ENCODE measurements around the gene ITIH4.

Gene ITIH4

GRCh38 chr3:52817221-52817620, 13.3 kb downstream of the ITIH4 start:
- TF ChIP-seq, protein P1, sequence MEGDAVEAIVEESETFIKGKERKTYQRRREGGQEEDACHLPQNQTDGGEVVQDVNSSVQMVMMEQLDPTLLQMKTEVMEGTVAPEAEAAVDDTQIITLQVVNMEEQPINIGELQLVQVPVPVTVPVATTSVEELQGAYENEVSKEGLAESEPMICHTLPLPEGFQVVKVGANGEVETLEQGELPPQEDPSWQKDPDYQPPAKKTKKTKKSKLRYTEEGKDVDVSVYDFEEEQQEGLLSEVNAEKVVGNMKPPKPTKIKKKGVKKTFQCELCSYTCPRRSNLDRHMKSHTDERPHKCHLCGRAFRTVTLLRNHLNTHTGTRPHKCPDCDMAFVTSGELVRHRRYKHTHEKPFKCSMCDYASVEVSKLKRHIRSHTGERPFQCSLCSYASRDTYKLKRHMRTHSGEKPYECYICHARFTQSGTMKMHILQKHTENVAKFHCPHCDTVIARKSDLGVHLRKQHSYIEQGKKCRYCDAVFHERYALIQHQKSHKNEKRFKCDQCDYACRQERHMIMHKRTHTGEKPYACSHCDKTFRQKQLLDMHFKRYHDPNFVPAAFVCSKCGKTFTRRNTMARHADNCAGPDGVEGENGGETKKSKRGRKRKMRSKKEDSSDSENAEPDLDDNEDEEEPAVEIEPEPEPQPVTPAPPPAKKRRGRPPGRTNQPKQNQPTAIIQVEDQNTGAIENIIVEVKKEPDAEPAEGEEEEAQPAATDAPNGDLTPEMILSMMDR (IDR thresholded peaks at IDR 0.05; ENCODE audit: low read length, missing control alignments) = no peak
- no peak for DNase-seq (ENCODE audit: low read depth)
- no peak overlapping the region for H3K4me3 ChIP-seq (replicated peaks; ENCODE audit: low read depth, low read length)

DNA sequence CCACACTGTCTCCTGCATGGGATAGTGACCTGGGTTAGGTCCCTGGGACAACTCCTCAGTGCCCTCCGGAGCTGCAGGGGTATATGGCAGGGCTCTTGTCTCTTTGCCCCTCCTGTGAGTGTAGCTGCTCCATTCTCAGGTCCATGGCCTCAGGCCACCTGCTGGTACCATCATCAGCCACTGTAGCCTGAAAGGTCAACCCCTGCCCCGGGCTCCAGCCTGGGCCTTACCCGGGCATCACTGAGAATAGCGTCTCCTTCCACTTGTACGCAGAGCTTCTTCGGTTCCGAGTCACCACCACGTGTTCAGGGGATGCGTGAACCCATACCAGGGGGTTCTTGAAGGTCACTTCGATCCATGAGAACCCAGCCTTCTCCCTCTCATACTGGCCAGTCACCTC, 13.8 kb downstream of the ITIH4 start:
- TF ChIP-seq, protein P1 (IDR thresholded peaks at IDR 0.05; ENCODE audit: low read length, missing control alignments) = no peak

GRCh38 chr3:52816199-52816598, 14.3 kb downstream of the ITIH4 start:
- TF ChIP-seq, protein P1 (IDR thresholded peaks at IDR 0.05; ENCODE audit: low read length, missing control alignments) = no peak
- H3K4me3 ChIP-seq (replicated peaks; ENCODE audit: low read depth, low read length) = no peak overlapping the region
- no peak for DNase-seq (ENCODE audit: low read depth)

More for the DNA sequence above, 13.8 kb downstream of the ITIH4 start:
- DNase-seq (ENCODE audit: low read depth) = no peak
- H3K4me3 ChIP-seq (replicated peaks; ENCODE audit: low read depth, low read length) = no peak overlapping the region

DNA sequence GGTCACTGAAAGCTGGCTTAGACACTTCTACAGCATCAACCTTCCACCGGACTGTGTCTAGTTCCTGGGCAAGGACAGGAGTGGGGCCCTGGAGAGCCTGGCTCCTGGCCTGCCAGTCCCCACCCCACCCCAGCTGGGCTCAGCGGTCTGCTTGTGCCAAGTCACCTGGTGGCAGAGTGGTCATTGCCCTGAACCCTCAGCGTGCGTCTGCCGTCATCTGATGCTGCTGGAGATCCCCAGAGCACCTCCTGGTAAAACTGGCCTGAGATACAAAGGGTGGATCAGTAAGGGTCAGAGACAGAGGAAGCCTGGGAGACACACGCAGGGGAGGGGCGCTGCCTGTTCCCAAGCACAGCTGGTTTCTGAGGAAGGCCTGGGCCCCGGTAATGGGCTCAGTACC, 16.7 kb downstream of the ITIH4 start:
- DNase-seq (ENCODE audit: low read depth) = no peak
- TF ChIP-seq, protein P1 (IDR thresholded peaks at IDR 0.05; ENCODE audit: low read length, missing control alignments) = no peak

DNA sequence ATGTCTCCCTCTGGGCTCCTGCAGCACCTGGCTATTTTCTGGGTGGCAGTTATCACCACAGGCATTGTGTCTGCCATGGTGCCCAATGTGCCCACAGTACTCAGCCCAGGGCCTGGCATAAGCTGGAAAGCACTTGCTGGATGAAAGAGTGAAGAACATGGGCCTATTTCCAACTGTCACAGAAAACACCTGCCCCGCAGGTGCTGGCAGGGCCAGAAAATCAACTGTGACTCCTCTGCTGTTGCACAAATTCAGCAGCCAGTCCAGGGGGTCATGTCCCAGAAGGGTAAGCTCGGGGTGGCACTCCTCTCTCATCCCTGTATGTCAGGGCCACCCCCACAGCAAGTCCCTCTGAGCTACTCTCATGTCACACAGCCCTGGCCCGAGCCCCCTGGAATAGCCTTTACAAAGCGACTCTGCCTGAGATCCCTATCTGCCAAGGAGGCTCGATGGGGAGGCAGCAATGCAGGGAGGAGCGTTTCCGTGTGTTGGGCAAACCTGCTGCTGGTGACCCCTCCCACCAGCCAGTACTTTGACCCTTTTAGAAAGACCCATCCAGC, 18.9 kb downstream of the ITIH4 start:
- H3K4me3 ChIP-seq (replicated peaks; ENCODE audit: low read depth, low read length) = no peak overlapping the region
- no peak for DNase-seq (ENCODE audit: low read depth)
- TF ChIP-seq, protein P1 (IDR thresholded peaks at IDR 0.05; ENCODE audit: low read length, missing control alignments) = no peak

More for the DNA sequence above, 16.7 kb downstream of the ITIH4 start:
- no peak overlapping the region for H3K4me3 ChIP-seq (replicated peaks; ENCODE audit: low read depth, low read length)

DNA sequence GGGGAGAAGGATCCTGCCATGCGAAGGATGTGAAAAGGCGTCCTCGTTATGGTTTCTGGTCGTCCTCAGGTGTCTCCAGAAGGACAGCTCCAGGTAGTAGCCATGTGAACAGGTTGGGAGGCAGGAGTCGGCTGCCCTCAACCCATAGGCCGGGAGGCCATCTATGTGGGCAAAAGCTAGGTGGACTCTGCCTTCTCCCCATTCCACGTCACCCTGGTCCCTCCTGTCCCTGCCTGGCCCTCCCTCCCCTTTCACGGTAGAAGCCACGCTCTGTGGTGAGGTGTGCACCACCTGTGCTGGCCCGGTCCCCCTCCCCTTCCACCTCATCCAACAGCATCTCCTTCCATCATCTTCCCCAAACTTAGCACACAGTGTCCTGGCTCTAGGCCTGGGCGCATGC, 19.5 kb downstream of the ITIH4 start:
- H3K4me3 ChIP-seq (replicated peaks; ENCODE audit: low read depth, low read length) = no peak overlapping the region
- TF ChIP-seq, protein P1 (IDR thresholded peaks at IDR 0.05; ENCODE audit: low read length, missing control alignments) = no peak
- DNase-seq (ENCODE audit: low read depth) = no peak

GRCh38 chr3:52809662-52810377, 20.7 kb downstream of the ITIH4 start:
- no peak for DNase-seq (ENCODE audit: low read depth)
- no peak overlapping the region for H3K4me3 ChIP-seq (replicated peaks; ENCODE audit: low read depth, low read length)
- TF ChIP-seq, protein P1 (IDR thresholded peaks at IDR 0.05; ENCODE audit: low read length, missing control alignments) = no peak

Measured in fibroblast of pulmonary artery (primary cell).